HepG2 (cell line): ENCODE measurements around the gene GNG2. TPM values are rescaled to one million over a fixed set of nuclear protein-coding genes. Genes with fewer than 3 reads are reported as not detected.

Source experiments
- ATAC-seq: fragments of 200-7000 bp; cut with Tn5 transposase; 3 replicates; pipeline ENCODE4 v1.9.1; 2020; ENCODE audit warnings: mild to moderate bottlenecking, moderate library complexity
- BruUV-seq: library from RNA; stranded (reverse); fragments of 400-500 nt; replicated peaks from 2 replicates; lab custom pipeline; 2021; lab: Mats Ljungman, UMichigan
- CTCF ChIA-PET: fragments of 300-600 bp; formaldehyde crosslinking; extraction: SDS; loops from one replicate; lab custom pipeline; 2021; ENCODE audit warnings: low total read pairs, inconsistent platforms, low intra/inter-chr PET ratio; lab: Yijun Ruan, JAX
- POLR2A ChIA-PET: fragments of 350-600 bp; sonication (Branson Sonifier 250); formaldehyde crosslinking; loops from one replicate; lab custom pipeline; 2020; ENCODE audit warnings: antibody characterized with exemption, inconsistent platforms; lab: Yijun Ruan, JAX
- DNase-seq: peaks from one replicate; pipeline ENCODE4 v3.0.0-alpha.2; 2015; ENCODE audit warnings: low spot score
- FAIRE-seq: peaks from 3 replicates; lab custom pipeline; 2011; peaks lifted over from hg19 to GRCh38; lab: Jason Lieb, UNC
- H2AFZ ChIP-seq: one replicate; pipeline ENCODE4 v1.6.1; 2011; ENCODE audit warnings: low read length, inconsistent platforms
- H3K27ac ChIP-seq: fragments of 300-600 bp; 3 replicates; pipeline ENCODE4 v1.8.0; 2011; ENCODE audit warnings: mixed run types, mild to moderate bottlenecking, mixed read lengths, low read length, inconsistent platforms; ENCODE audit not compliant: insufficient read depth; ENCODE audit errors: extremely low read length
- H3K27me3 ChIP-seq, 2 experiments: fragments of 200-600 bp in 1 of 2; 2 replicates in 1 of 2; 3 replicates in 1 of 2; pipeline versions ENCODE4 v1.6.0 to v1.8.0; 2011; ENCODE audit warnings: low read length in 2 of 2, mild to moderate bottlenecking in 2 of 2, moderate library complexity in 2 of 2, inconsistent platforms in 1 of 2; ENCODE audit not compliant: insufficient read depth in 2 of 2, control insufficient read depth in 1 of 2
- H3K36me3 ChIP-seq, 2 experiments: fragments of 200-600 bp in 1 of 2; replicated peaks in 1 of 2; 2 replicates in 1 of 2; 3 replicates in 1 of 2; pipeline versions ENCODE4 v1.5.1 to v1.8.0; 2011; ENCODE audit warnings: low read length in 2 of 2, inconsistent platforms in 1 of 2; ENCODE audit not compliant: insufficient read depth in 2 of 2, control insufficient read depth in 1 of 2
- H3K4me1 ChIP-seq: 2 replicates; pipeline ENCODE4 v1.5.1; 2012; ENCODE audit warnings: low read length, inconsistent platforms; ENCODE audit not compliant: insufficient read depth
- H3K4me2 ChIP-seq: 2 replicates; pipeline ENCODE4 v1.6.0; 2011; ENCODE audit warnings: low read depth, low read length, inconsistent platforms
- H3K4me3 ChIP-seq, 3 experiments: fragments of 200-600 bp in 1 of 3; sonication (generic), shearing (Covaris generic) in 1 of 3; replicated peaks in 1 of 3; 2 replicates each; pipeline ENCODE4 v1.5.1; 2011 to 2016; ENCODE audit warnings: low read length in 3 of 3, inconsistent platforms in 2 of 3, low read depth in 2 of 3, mild to moderate bottlenecking in 2 of 3, control low read depth in 1 of 3, mixed read lengths in 1 of 3; ENCODE audit not compliant: insufficient read depth in 1 of 3
- H3K79me2 ChIP-seq: one replicate; pipeline ENCODE4 v1.6.1; 2011; ENCODE audit warnings: low read length, inconsistent platforms; ENCODE audit not compliant: insufficient read depth
- H3K9ac ChIP-seq: 2 replicates; pipeline ENCODE4 v1.6.0; 2011; ENCODE audit warnings: mild to moderate bottlenecking, low read depth, low read length, inconsistent platforms; ENCODE audit not compliant: insufficient read depth
- H3K9me3 ChIP-seq: 2 replicates; pipeline ENCODE4 v1.5.1; 2012; ENCODE audit warnings: mild to moderate bottlenecking, low read length
- H4K20me1 ChIP-seq: 2 replicates; pipeline ENCODE4 v1.6.0; 2011; ENCODE audit warnings: inconsistent platforms, mild to moderate bottlenecking, low read length, moderate library complexity; ENCODE audit not compliant: insufficient read depth
- DPF2 ChIP-seq: sonication (generic); formaldehyde crosslinking; IDR thresholded peaks from 2 replicates; pipeline ENCODE4 v1.4.0; 2020; ENCODE audit warnings: mild to moderate bottlenecking, low read depth, missing genetic modification reagents, borderline replicate concordance
- HOMEZ ChIP-seq: IDR thresholded peaks from 2 replicates; pipeline ENCODE4 v1.6.1; 2016; ENCODE audit warnings: low read depth
- RFXAP ChIP-seq: sonication (generic); formaldehyde crosslinking; IDR thresholded peaks from 2 replicates; pipeline ENCODE4 v1.4.0; 2020; ENCODE audit warnings: missing genetic modification reagents, borderline replicate concordance
- SCMH1 ChIP-seq: sonication (generic); formaldehyde crosslinking; IDR thresholded peaks from 2 replicates; pipeline ENCODE4 v1.9.0; 2021; ENCODE audit warnings: missing genetic modification reagents, mild to moderate bottlenecking, borderline replicate concordance
- ZMYM4 ChIP-seq: sonication (generic); formaldehyde crosslinking; IDR thresholded peaks from 2 replicates; pipeline ENCODE4 v1.8.1; 2023; ENCODE audit warnings: mild to moderate bottlenecking, missing genetic modification reagents
- ZNF138 ChIP-seq: sonication (generic); formaldehyde crosslinking; IDR thresholded peaks from 2 replicates; pipeline ENCODE4 v1.5.0; 2020; ENCODE audit warnings: mild to moderate bottlenecking, low read depth, missing genetic modification reagents
- WGBS: methylation state at CpG from one replicate; pipeline ENCODE4 v1.1.6; 2017; ENCODE audit warnings: low lambda C conversion rate; 5-methylcytosine and 5-hydroxymethylcytosine counted together
- in situ Hi-C: cut with HindIII; loops from 2 replicates; pipeline ENCODE4 v1.10.0; 2017; ENCODE audit warnings: low pct_unique_long_range_greater_than_20kb; ENCODE audit not compliant: extremely low pct_ligation_motif_present
- intact Hi-C: fragments of 100-400 bp; cut with micrococcal nuclease; formaldehyde crosslinking; loops from one replicate; pipeline ENCODE4 v1.10.0; 2022; ENCODE audit not compliant: unreplicated experiment
- polyA plus RNA-seq, 8 experiments: library from polyadenylated mRNA; depleted of rRNA in 3 of 8; stranded (reverse) in 7 of 8; unstranded in 1 of 8; fragments of >200 nt; fragmentation: Illumina TruSeq in 4 of 8; extraction: Trizol in 4 of 8; gene quantifications; 2 replicates each; pipeline versions ENCODE4 v1.2.1 to v1.2.3, GENCODE V29; 2011 to 2016; ENCODE audit warnings: low read depth in 4 of 8, missing spikeins in 1 of 8, mixed read lengths in 1 of 8; ENCODE audit not compliant: insufficient read depth in 1 of 8
- total RNA-seq, 5 experiments: library from RNA; depleted of rRNA; stranded (reverse); fragments of >200 nt; fragmentation: Illumina TruSeq; extraction: Trizol; gene quantifications; 2 replicates each; pipeline ENCODE4 v1.2.3, GENCODE V29; 2016; ENCODE audit warnings: low read depth in 1 of 5

Gene GNG2
- total and polyA plus RNA-seq, 2 of the 13 experiments (the other 11 are each of a cell fraction or from before 2014, with no cell fraction given) = not detected

DNA sequence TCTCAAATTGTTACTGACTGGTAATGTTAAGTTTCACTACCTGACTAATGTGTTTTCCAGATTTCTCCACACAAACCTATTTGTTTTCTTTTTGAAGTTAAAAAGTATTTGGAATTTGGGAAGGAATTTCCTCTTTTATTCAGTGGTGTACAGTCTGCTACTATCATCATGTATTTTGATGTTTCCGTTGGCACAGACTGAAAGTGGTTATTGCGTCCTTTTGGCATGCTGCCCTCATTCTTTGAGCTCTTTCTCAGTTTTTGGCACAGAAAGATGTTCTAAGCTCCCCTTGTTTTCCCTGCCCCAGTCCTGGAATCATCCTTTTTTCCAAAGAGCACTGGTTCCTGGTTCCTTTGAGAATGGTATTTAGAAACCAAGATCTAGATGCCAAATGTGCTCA is 97.5 kb downstream of the GNG2 start:
- 3% methylated on average over 2 of the region's 2 CpGs for WGBS
- H3K27me3 ChIP-seq = no peaks in the 10 kb centered on the region
- POLR2A ChIA-PET = no interaction called here

DNA sequence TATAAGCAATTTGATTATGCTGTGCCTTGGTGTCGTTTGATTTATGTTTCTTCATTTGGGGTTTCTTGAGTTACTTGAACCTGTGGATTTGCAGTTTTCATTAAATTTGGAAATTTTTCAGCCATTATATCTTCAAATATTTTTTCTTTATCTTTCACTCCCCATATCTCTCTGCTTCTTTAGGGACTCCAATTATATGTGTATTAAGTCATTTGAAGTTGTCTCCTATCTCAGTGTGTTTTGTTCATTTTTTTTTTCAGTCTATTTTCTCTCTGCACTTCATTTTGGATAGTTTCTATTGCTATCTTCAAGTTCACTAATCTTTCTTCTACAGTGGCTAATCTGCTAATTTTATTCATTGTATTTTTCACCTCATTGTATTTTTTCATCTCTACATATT is 99.5 kb downstream of the GNG2 start:
- Histone ChIP-seq H3K9ac (no peak overlapping the region), H3K4me1 (no peaks in the 10 kb centered on the region), H3K4me3 (no peak overlapping the region), H3K79me2 (no peaks in the 10 kb centered on the region), H3K9me3 (peaks cover 14% of the 10 kb centered on the region; the same call in 1 of the 2 replicates), H2AFZ (no peak overlapping the region), H3K27me3 (no peaks in the 10 kb centered on the region), H3K4me2 (no peak overlapping the region), H3K27ac (no peak overlapping the region), H3K36me3 (no peaks in the 10 kb centered on the region), H4K20me1 (no peaks in the 10 kb centered on the region)
- no TSS peak for BruUV-seq
- in situ Hi-C loops (no loop called here), intact Hi-C loops (no loop called here)
- ChIA-PET CTCF (no interaction called here), POLR2A (no interaction called here)
- 0% methylated on average over 1 of the region's 1 CpG for WGBS
- DNase-seq (no peak), ATAC-seq (no peak), FAIRE-seq (no peak)
- TF ChIP-seq ZMYM4 (CRISPR knock-in tag) (no peak), SCMH1 (CRISPR knock-in tag) (no peak), RFXAP (CRISPR knock-in tag) (no peak), ZNF138 (CRISPR knock-in tag) (no peak), HOMEZ (CRISPR knock-in tag) (no peak)

More for the DNA sequence above, 97.5 kb downstream of the GNG2 start:
- no peaks in the 10 kb centered on the region for H3K79me2 ChIP-seq
- H3K9ac ChIP-seq = no peak overlapping the region
- no peak for FAIRE-seq
- CTCF ChIA-PET = no interaction called here
- H3K4me3 ChIP-seq = no peak overlapping the region
- H3K4me2 ChIP-seq = no peak overlapping the region
- TF ChIP-seq DPF2 (CRISPR knock-in tag) = no peak
- BruUV-seq = no TSS peak
- no peak for ATAC-seq
- DNase-seq = no peak
- H3K36me3 ChIP-seq = no peaks in the 10 kb centered on the region
- H3K4me1 ChIP-seq = no peaks in the 10 kb centered on the region
- intact Hi-C loops = no loop called here
- H4K20me1 ChIP-seq = no peaks in the 10 kb centered on the region
- peaks cover 14% of the 10 kb centered on the region; the same call in 1 of the 2 replicates for H3K9me3 ChIP-seq
- H2AFZ ChIP-seq = no peak overlapping the region
- H3K27ac ChIP-seq = no peak overlapping the region
- in situ Hi-C loops = no loop called here
